ENCODE results near the gene LPGAT1.

The LPGAT1 gene

DNA sequence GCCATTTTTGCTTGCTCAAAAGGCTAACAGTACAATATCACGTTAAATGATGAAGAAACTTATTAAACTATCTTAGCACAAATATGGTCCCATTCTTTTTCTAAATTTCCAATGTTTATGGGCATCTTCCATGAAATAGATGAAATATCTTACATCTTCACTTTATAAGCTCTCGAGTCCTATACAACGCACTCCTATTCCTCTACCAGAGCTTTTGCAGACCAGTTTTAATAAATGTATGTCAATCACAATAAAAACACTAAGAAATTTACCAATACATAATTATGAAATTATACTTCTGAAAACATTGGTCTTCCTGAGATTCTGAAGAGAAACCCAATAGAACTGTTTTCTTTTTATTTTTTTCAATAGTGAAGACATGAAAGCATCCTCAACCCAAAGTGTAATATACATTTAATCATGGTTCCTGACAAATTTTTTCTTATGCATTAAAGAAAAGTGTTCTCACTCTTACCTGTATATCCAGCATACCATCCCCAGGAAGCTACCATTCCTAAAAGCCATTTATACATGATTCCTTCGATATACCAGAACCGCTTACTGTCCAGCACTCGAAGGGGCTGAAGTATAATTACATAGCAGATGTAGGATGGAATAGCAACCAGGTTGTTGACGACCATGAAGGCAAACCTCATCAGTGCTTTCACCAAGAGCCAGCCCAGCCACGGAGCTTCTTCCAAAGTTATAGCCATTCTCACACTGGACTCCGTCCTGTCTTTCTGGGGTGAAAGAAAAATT, 1.8 kb downstream of the LPGAT1 start:
- no peak for DNase-seq

- DNase-seq, result no peak
Measured at GRCh38 chr1:211827051-211827450, 3.5 kb downstream of the LPGAT1 start.

DNA sequence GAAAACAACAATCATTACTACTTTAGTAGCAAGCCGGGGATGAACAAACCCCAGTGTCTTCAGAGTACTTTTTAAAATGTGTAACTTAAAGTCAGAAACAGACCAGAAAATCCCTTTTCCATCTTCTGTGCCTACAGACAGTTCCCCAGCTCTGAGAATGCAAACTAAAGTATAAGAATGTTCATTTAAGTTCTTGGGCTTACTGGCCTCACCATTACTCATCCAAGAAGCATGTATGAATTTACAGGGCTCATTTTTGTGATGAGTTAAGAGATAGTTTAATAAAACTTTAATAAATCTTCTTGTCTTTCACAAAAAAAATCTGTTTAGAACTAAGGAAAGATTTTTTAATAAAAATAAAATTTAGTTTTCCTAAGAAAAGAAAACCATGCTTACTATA, 4.6 kb downstream of the LPGAT1 start:
- DNase-seq, result no peak

- no peak for DNase-seq
Measured at GRCh38 chr1:211822677-211823407, 7.7 kb downstream of the LPGAT1 start.

DNA sequence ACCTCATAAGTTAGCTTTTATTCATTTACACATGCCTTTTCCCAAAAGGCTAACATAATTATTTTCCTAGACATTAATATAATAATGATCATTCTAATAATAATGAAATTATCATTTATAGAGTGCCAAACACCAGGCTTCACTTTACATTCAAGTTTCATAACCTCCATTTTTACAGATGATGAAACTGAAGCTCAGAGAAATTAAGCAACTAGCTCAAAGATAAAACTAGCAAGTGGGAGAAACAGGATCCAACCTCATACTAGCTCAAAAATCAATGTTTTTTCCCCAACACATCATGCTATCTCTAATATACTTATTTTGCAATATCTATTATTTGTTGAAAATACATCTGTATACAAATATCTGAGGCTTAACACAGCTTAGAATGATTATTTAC, 14.0 kb downstream of the LPGAT1 start:
- no peak for DNase-seq

DNA sequence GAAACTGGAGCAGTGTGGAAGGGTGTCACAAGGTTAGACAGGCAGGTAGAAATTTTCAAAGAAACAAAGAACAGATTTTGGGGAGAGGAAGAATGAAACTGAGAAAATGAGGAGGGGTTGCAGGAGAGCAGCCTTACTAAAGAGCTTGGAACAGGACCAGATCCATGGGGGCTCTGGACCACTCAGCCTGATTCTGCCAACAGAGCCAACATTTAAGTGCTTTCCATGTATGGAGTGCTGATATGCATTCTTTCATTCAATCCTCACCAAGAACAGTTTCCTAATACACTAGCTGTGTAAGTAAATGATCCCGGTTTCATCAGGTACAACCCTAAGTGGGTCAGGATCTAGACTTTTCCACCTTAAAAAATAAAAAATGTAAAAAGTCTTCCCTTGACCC, 16.2 kb downstream of the LPGAT1 start:
- no peak for DNase-seq

DNA sequence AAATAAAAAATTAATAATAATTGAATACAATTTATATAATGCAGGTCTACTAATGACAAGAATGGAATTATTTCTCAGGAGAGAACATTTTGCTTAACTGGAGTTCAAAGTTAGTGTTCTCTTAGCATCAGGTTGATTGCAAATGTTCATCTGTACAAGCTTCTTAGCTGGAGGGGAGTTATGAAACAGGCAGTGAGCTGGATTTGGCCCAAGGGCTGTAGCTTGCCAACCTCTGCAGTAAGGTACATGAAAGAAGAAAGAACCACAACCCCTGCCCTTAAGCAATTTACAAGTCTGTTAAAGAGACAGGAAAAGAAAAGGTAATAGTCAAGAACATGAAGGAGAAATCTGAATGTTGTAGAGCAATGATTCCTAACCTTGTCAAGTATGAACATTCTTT, 17.0 kb downstream of the LPGAT1 start:
- no peak for DNase-seq

GRCh38 chr1:211812584-211812983, 18.0 kb downstream of the LPGAT1 start:
- no peak for DNase-seq

GRCh38 chr1:211811848-211812247, 18.7 kb downstream of the LPGAT1 start:
- DNase-seq, result no peak

- no peak for DNase-seq
Measured at GRCh38 chr1:211811126-211811525, 19.4 kb downstream of the LPGAT1 start.

DNA sequence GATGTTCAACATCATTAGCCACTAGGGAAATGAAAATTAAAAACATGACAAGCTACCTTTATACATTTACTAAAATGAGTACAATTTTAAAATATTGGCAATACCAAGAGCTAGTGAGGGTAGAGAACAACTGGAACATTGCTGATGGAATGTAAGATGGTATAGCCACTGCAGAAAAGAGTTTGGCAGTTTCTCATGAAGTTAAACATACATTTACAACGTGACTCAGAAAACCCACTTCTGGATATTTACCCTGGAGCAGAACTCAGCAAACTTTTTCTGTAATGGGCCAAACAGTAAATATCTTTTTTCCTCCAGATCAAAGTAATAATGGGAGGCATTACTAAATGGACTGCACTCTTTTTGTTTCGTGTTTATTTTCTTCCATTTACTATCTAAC, 22.1 kb downstream of the LPGAT1 start:
- no peak for DNase-seq

DNA sequence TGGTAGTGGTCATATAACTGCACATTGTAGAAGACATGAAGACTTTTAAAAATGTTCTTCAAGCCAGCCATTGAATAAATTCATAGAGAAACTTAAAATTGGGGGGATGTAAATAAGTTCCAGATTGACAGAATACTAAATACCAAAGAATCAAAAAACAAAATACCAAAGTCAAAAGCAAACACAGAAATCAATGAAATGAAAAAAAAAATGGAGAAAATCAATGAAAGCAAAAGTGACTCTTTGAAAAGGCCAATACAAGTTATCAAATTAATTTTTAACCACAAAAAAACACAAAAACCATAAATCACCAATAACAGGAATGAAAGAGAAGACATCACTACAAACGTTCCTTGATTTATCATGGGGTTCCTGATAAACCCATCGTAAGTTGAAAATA, 25.6 kb downstream of the LPGAT1 start:
- DNase-seq, result no peak

DNA sequence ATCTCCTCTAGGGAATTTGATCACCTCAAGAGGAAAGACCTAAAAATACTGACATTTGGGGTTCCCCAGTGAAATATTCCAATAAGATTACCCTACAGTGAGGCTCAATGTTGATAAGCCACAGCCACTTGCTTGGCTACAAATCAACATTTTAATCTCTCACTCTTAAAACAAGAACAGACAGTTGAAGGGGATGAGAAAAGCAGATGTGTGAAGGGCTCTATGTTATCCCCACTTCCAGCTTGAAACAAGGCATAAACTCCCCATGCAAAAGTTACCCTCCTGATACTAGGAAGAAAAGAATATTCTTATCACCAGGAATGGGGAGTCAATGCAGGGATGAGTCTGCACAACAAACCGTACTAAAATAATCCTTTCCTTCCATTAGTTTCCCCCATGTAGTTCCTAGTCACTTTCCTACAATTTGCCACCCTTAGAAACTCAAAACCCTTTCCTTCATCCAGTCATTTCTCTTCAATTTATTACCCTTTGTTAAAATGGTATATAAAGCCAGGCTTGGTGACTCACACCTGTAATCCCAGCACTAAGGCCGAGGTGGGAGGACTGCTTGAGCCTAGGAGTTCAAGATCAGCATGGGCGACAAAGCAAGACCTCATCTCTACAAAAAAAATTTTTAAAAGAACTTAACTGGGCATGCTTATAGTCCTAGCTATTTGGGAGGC, 29.5 kb downstream of the LPGAT1 start:
- DNase-seq, result no peak

DNA sequence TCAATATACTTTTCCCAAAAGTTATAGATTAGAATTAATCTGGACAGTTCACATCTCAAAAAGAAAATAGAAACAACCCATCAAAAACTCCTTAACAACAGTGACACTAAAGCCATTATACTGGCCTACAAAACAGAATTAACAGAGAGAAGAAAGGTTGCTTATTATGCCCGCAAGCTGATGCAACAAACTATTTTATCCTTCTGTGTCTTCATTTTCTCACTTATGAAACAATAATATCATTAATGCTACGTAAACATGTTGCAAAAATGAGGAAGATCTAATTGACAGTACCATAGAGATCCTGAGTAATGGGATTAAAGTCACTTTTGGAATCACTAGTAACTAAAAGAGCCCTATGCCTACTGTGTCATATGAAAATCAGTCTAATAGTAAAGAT, 32.6 kb downstream of the LPGAT1 start:
- DNase-seq, result no peak

DNA sequence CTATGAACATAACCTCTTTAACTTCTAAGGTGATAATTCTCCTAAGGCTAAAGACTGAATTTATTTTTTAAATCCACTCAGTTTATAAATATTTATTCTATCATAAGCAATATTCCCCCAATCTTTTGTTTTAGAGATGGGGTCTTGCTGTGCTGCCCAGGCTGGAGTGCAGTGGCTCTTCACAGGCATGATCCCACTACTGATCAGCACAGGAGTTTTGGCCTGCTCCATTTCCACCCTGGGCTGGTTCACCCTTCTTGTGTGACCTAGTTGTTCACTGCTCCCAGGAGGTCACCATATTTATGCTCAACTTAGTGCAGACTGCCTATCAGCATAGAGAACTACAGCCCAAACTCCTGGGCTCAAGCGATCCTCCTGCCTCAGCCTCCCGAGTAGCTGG, 38.6 kb downstream of the LPGAT1 start:
- no peak for DNase-seq

DNA sequence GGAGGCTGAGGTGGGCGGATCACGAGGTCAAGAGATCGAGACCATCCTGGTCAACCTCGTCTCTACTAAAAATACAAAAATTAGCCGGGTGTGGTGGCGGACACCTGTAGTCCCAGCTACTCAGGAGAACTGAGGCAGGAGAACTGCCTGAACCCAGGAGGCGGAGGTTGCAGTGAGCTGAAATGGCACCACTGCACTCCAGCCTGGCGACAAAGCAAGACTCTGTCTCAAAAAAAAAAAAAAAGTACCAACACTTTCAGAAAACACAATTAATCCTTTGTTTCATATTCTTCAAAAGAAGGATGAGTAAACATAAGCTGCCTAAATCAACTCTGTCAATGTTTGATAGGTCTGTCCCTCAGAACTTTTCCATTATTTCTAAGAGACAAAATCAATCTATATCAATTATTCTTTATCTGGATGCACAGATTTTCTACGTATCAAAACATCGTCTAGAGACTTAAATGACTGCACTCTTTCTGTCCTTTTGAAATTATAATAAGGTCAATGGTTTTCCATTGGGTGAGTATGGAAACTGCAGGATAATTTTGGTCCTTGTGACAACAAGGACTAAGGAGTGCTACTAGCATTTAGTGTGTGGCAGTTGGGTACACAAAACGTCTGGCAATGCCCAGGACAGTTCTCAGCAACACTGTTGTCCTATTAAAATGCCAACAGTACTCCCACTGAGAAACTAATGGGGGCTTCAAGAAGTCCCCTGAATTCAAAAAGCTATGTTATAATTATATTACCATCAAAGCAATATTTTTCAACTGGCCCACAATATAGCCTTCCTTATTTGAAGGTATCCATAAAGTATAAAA, 40.7 kb downstream of the LPGAT1 start:
- DNase-seq, result no peak

DNA sequence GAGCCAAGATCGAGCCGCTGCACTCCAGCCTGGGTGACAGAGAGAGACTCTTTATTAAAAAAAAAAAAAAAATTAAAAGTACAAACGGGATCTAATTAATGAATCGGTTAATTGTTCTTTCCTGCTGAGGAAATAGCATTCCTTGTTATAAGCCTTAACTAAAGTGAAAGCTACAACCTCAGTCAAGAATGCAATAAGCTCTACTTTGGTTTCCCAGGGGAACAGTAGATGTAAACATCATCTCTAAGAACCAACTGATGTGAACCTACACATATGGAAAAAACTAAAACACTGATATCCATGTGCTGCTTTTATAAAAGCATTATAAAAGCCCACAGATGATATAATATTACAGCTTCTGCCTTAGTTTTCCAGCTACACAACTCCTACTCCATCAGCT, 41.9 kb downstream of the LPGAT1 start:
- DNase-seq, result no peak

GRCh38 chr1:211783897-211784296, 46.7 kb downstream of the LPGAT1 start:
- no peak for DNase-seq

GRCh38 chr1:211783266-211783665, 47.3 kb downstream of the LPGAT1 start:
- no peak for DNase-seq

GRCh38 chr1:211781260-211781659, 49.3 kb downstream of the LPGAT1 start:
- no peak for DNase-seq

- no peak for DNase-seq
Measured at GRCh38 chr1:211775170-211775569, 55.4 kb downstream of the LPGAT1 start.

DNA sequence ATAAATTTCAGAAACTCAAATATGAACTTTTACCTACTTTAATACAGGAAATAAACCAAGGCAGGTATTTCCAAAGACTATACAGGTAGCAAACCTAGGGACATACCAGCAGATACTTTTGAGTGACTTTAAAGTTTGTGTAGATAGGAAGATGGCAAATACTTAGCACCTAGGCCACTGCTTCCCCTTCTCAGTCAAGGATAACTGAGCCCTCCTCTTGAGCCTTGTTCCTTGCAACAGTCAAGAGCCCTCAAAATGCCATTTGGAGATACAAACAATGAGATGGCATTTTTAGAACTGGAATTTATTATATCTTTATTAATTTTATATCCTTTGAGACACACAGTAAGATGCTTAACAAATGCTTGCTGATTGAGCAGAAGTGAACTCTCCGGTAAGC, 65.9 kb downstream of the LPGAT1 start:
- DNase-seq, result no peak

DNA sequence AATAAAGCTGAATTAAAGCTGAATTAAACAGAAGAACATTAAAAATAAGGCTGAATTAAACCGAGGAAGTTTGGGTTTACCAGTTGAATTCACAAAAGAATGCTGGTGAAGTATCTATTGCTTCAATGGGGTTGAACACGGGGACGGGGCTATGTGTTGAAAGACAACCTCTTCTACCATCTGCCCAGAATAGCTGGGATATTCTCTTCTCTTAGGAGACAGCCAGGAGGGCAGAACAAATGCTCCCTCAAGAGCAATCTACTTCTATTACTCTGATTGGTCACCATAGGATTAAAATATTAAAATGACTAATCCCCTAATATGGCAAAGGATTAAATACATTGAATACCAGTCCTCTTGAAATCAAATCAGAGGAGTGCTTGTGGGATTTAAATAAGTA, 68.4 kb downstream of the LPGAT1 start:
- no peak for DNase-seq
